ENCODE measurements around the gene NUDT16L1. TPM values are rescaled to one million over a fixed set of nuclear protein-coding genes. Genes with fewer than 3 reads are reported as not detected.
A peak's percentile ranks its signal among the peaks of the same experiment; 100 is the strongest.

The NUDT16L1 gene
- total RNA-seq, 1 experiment from 2014 or later: 42.0 TPM

DNA sequence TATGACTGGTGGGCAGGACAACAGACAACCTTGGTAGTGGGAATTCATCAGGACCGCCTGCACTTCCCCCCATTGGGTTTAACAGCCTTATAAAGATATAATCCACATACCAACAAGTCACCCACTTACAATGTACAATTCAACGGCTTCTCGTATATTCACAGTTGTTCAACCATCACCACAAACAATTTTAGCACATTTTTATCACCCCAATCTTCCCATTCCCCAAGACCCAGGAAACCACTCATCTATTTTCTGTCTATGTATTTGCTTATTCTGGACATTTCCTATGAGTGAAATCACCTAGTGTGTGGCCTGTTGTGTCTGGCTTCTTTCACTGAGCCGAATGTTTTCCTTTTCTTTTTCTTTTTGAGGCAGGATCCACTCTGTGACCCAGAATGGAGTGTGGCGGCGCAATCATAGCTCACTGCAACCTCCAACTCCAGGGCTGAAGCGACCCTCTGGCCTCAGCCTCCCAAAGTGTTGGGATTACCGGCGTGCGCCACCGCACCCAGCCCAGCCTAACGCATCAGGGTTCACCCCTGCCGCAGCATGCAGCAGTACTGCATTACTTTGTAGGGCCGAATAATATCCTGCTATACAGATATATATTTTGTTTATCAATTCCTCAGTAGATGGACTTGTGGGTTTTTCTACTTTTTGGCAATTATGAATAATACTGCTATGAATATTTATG lies 29.9 kb downstream of the NUDT16L1 start:
- Mint-ChIP-seq H3K36me3 (peaks cover 34% of the 10 kb centered on the region), H3K4me1 (peaks cover 13% of the 10 kb centered on the region), H3K27me3 (ENCODE audit: low read depth) (no peaks in the 10 kb centered on the region), H3K27ac (no peak overlapping the region), H3K9me3 (no peaks in the 10 kb centered on the region), H3K4me3 (no peak overlapping the region)
- ChIA-PET POLR2A (interaction anchor here (1.2 kb wide), 1 partner anchor 11 kb away, joined by 6 read pairs; the partner anchor contains the start of genes ANKS3 and DNAAF8), CTCF (no interaction called here)
- ATAC-seq (no peak), DNase-seq (ENCODE audit: low spot score) (no peak)
- no peak for TF ChIP-seq TEAD1 (CRISPR knock-in tag; IDR thresholded peaks at IDR 0.05)
- TF ChIP-seq CREM (CRISPR knock-in tag; IDR thresholded peaks at IDR 0.05): no peak

DNA sequence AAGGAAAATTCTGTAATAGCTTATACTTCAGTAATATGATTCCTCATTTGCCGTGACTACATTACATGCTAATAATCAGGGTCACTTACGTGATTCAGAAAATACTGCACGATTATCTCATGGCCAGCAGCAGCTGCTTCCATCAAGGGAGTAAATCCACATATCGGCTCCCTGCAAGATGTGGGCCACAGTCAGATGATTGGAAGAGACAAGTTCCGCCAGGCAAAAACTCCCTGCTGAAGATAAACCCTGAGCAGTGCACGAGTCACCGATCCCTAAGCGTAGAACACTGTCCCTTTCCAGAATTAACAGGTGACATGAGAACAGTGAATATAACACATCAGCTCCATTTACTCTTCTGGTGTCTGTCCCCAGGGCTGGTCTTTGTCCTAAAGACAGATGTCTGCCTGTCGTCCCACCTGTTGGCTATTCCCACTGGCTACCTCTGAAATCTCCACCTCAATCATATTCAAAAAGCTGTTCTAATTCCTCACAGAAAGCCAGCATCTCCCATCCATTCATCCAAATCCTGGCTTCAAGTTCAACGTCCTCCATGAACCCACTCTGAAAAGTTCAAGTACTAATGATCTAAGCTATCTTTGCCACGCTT lies 31.4 kb downstream of the NUDT16L1 start:
- DNase-seq (ENCODE audit: low spot score) (no peak), ATAC-seq (no peak)
- H3K27ac Mint-ChIP-seq: no peak overlapping the region
- ChIA-PET CTCF (no interaction called here), POLR2A (no interaction called here)
- H3K4me1 Mint-ChIP-seq: no peaks in the 10 kb centered on the region
- H3K9me3 Mint-ChIP-seq: no peaks in the 10 kb centered on the region
- H3K36me3 Mint-ChIP-seq: peaks cover 44% of the 10 kb centered on the region
- no peak overlapping the region for H3K4me3 Mint-ChIP-seq
- TF ChIP-seq, protein P1, sequence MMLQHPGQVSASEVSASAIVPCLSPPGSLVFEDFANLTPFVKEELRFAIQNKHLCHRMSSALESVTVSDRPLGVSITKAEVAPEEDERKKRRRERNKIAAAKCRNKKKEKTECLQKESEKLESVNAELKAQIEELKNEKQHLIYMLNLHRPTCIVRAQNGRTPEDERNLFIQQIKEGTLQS (CRISPR knock-in tag; conservative IDR thresholded peaks at IDR 0.05): no peak
- TF ChIP-seq, protein P2, sequence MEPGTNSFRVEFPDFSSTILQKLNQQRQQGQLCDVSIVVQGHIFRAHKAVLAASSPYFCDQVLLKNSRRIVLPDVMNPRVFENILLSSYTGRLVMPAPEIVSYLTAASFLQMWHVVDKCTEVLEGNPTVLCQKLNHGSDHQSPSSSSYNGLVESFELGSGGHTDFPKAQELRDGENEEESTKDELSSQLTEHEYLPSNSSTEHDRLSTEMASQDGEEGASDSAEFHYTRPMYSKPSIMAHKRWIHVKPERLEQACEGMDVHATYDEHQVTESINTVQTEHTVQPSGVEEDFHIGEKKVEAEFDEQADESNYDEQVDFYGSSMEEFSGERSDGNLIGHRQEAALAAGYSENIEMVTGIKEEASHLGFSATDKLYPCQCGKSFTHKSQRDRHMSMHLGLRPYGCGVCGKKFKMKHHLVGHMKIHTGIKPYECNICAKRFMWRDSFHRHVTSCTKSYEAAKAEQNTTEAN (CRISPR knock-in tag; IDR thresholded peaks at IDR 0.05): no peak
- H3K27me3 Mint-ChIP-seq (ENCODE audit: low read depth): no peaks in the 10 kb centered on the region

DNA sequence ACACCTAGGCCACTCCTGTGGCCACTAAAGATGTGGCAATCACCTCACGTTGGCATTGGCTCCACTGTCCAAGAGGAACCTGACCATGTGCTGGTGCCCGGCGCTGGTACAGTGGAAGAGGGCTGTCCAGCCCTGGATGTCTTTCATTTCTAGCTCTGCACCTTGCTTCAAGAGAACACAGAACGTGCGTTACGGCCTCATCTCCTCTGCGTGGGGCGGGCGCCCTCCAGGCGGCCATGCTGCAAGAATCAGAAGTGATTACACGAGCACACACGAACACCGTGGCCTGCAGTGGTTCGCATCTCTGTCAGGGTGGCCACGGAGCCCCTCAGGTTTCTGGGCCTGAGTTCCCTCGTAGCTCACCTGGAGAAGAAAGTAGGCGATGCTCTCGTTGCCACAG lies 33.3 kb downstream of the NUDT16L1 start:
- ChIA-PET CTCF (no interaction called here), POLR2A (interaction anchor here (0.6 kb wide), 2 partner anchors 22 to 224 kb away, joined by 3 to 4 read pairs; no protein-coding TSS in a partner anchor)

More for the DNA sequence above, 33.3 kb downstream of the NUDT16L1 start:
- no peaks in the 10 kb centered on the region for H3K27me3 Mint-ChIP-seq (ENCODE audit: low read depth)
- ATAC-seq (no peak), DNase-seq (ENCODE audit: low spot score) (no peak)
- TF ChIP-seq RELA (CRISPR knock-in tag; IDR thresholded peaks at IDR 0.05; ENCODE audit: borderline replicate concordance) (no peak), ZNF416 (CRISPR knock-in tag; IDR thresholded peaks at IDR 0.05) (no peak), ESRRA (CRISPR knock-in tag; IDR thresholded peaks at IDR 0.05; ENCODE audit: borderline replicate concordance) (no peak), GTF2I (CRISPR knock-in tag; conservative IDR thresholded peaks at IDR 0.05) (no peak), ZNF263 (CRISPR knock-in tag; IDR thresholded peaks at IDR 0.05; ENCODE audit: low read depth) (no peak), ELF4 (CRISPR knock-in tag; IDR thresholded peaks at IDR 0.05; ENCODE audit: low read depth) (no peak), SP1 (CRISPR knock-in tag; conservative IDR thresholded peaks at IDR 0.05) (no peak), ATF1 (CRISPR knock-in tag; IDR thresholded peaks at IDR 0.05) (no peak), IRF2 (CRISPR knock-in tag; IDR thresholded peaks at IDR 0.05; ENCODE audit: borderline replicate concordance, low read depth) (no peak), ZNF317 (CRISPR knock-in tag; IDR thresholded peaks at IDR 0.05; ENCODE audit: borderline replicate concordance, low read depth) (no peak)
- TF ChIP-seq, protein P3, sequence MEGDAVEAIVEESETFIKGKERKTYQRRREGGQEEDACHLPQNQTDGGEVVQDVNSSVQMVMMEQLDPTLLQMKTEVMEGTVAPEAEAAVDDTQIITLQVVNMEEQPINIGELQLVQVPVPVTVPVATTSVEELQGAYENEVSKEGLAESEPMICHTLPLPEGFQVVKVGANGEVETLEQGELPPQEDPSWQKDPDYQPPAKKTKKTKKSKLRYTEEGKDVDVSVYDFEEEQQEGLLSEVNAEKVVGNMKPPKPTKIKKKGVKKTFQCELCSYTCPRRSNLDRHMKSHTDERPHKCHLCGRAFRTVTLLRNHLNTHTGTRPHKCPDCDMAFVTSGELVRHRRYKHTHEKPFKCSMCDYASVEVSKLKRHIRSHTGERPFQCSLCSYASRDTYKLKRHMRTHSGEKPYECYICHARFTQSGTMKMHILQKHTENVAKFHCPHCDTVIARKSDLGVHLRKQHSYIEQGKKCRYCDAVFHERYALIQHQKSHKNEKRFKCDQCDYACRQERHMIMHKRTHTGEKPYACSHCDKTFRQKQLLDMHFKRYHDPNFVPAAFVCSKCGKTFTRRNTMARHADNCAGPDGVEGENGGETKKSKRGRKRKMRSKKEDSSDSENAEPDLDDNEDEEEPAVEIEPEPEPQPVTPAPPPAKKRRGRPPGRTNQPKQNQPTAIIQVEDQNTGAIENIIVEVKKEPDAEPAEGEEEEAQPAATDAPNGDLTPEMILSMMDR (IDR thresholded peaks at IDR 0.05): no peak
- TF ChIP-seq, protein P1 (CRISPR knock-in tag; conservative IDR thresholded peaks at IDR 0.05): no peak
- TF ChIP-seq, protein P4, sequence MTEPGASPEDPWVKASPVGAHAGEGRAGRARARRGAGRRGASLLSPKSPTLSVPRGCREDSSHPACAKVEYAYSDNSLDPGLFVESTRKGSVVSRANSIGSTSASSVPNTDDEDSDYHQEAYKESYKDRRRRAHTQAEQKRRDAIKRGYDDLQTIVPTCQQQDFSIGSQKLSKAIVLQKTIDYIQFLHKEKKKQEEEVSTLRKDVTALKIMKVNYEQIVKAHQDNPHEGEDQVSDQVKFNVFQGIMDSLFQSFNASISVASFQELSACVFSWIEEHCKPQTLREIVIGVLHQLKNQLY (CRISPR knock-in tag; IDR thresholded peaks at IDR 0.05): no peak
- TF ChIP-seq, protein P2 (CRISPR knock-in tag; IDR thresholded peaks at IDR 0.05): no peak
- TF ChIP-seq, protein P5, sequence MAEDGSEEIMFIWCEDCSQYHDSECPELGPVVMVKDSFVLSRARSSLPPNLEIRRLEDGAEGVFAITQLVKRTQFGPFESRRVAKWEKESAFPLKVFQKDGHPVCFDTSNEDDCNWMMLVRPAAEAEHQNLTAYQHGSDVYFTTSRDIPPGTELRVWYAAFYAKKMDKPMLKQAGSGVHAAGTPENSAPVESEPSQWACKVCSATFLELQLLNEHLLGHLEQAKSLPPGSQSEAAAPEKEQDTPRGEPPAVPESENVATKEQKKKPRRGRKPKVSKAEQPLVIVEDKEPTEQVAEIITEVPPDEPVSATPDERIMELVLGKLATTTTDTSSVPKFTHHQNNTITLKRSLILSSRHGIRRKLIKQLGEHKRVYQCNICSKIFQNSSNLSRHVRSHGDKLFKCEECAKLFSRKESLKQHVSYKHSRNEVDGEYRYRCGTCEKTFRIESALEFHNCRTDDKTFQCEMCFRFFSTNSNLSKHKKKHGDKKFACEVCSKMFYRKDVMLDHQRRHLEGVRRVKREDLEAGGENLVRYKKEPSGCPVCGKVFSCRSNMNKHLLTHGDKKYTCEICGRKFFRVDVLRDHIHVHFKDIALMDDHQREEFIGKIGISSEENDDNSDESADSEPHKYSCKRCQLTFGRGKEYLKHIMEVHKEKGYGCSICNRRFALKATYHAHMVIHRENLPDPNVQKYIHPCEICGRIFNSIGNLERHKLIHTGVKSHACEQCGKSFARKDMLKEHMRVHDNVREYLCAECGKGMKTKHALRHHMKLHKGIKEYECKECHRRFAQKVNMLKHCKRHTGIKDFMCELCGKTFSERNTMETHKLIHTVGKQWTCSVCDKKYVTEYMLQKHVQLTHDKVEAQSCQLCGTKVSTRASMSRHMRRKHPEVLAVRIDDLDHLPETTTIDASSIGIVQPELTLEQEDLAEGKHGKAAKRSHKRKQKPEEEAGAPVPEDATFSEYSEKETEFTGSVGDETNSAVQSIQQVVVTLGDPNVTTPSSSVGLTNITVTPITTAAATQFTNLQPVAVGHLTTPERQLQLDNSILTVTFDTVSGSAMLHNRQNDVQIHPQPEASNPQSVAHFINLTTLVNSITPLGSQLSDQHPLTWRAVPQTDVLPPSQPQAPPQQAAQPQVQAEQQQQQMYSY (CRISPR knock-in tag; IDR thresholded peaks at IDR 0.05): no peak
- TF ChIP-seq, protein P6, sequence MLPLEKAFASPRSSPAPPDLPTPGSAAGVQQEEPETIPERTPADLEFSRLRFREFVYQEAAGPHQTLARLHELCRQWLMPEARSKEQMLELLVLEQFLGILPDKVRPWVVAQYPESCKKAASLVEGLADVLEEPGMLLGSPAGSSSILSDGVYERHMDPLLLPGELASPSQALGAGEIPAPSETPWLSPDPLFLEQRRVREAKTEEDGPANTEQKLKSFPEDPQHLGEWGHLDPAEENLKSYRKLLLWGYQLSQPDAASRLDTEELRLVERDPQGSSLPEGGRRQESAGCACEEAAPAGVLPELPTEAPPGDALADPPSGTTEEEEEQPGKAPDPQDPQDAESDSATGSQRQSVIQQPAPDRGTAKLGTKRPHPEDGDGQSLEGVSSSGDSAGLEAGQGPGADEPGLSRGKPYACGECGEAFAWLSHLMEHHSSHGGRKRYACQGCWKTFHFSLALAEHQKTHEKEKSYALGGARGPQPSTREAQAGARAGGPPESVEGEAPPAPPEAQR (CRISPR knock-in tag; IDR thresholded peaks at IDR 0.05): no peak
- no peaks in the 10 kb centered on the region for H3K9me3 Mint-ChIP-seq
- H3K4me1 Mint-ChIP-seq: no peaks in the 10 kb centered on the region
- H3K27ac Mint-ChIP-seq: peak overlapping the region; percentile 50; the same call in 1 of the 2 replicates
- peaks cover 52% of the 10 kb centered on the region for H3K36me3 Mint-ChIP-seq
- H3K4me3 Mint-ChIP-seq: no peak overlapping the region
